GM12878 (cell line): ENCODE results near the gene SPAG9. TPM values are rescaled to one million over a fixed set of nuclear protein-coding genes. Genes with fewer than 3 reads are reported as not detected.

Experiments
- ATAC-seq: fragments of 200-7000 bp; cut with Tn5 transposase; 3 replicates; pipeline ENCODE4 v1.9.1; 2020; ENCODE audit warnings: mild to moderate bottlenecking, moderate library complexity
- BruUV-seq: library from RNA; stranded (reverse); fragments of 400-500 nt; replicated peaks from 2 replicates; lab custom pipeline; 2021; lab: Mats Ljungman, UMichigan
- CTCF ChIA-PET: fragments of 300-600 bp; sonication (Branson Sonifier 250); formaldehyde crosslinking; extraction: SDS; loops from one replicate; lab custom pipeline; 2021; ENCODE audit warnings: inconsistent platforms; lab: Yijun Ruan, JAX
- POLR2A ChIA-PET: fragments of 350-600 bp; formaldehyde crosslinking; extraction: SDS; loops from one replicate; lab custom pipeline; 2021; ENCODE audit warnings: inconsistent platforms; lab: Charles Lee
- RAD21 ChIA-PET: fragments of 300-600 bp; sonication (Branson Sonifier 250); formaldehyde crosslinking; loops from one replicate; lab custom pipeline; 2023; ENCODE audit warnings: antibody characterized with exemption; ENCODE audit not compliant: unreplicated experiment; lab: Charles Lee
- SMC1A ChIA-PET: fragments of 300-600 bp; sonication (Branson Sonifier 250); formaldehyde crosslinking; loops from one replicate; lab custom pipeline; 2023; ENCODE audit not compliant: unreplicated experiment, uncharacterized antibody; lab: Charles Lee
- DNase-seq: peaks from one replicate; pipeline ENCODE4 v3.0.0-alpha.2; 2011; ENCODE audit warnings: low read depth, low spot score
- FAIRE-seq: peaks from 3 replicates; lab custom pipeline; 2011; peaks lifted over from hg19 to GRCh38; lab: Jason Lieb, UNC
- H2AFZ ChIP-seq: 2 replicates; pipeline ENCODE4 v1.6.0; 2011; ENCODE audit warnings: low read depth, low read length, control low read depth; ENCODE audit not compliant: control insufficient read depth
- H3K27ac ChIP-seq: 2 replicates; pipeline ENCODE4 v1.5.1; 2011; ENCODE audit warnings: control low read depth; ENCODE audit not compliant: control insufficient read depth, insufficient read depth
- H3K27me3 ChIP-seq, 2 experiments: replicated peaks in 1 of 2; 2 replicates each; pipeline versions ENCODE4 v1.6.0 to v1.6.1; 2011; ENCODE audit warnings: low read length in 1 of 2; ENCODE audit not compliant: control insufficient read depth in 2 of 2, insufficient read depth in 2 of 2
- H3K36me3 ChIP-seq, 2 experiments: 2 replicates each; pipeline ENCODE4 v1.5.1; 2011; ENCODE audit warnings: low read length in 1 of 2; ENCODE audit not compliant: control insufficient read depth in 2 of 2, insufficient read depth in 2 of 2
- H3K4me1 ChIP-seq: 2 replicates; pipeline ENCODE4 v1.6.1; 2011; ENCODE audit warnings: mild to moderate bottlenecking, low read length, moderate library complexity, mixed read lengths; ENCODE audit not compliant: control insufficient read depth, insufficient read depth
- H3K4me2 ChIP-seq: 2 replicates; pipeline ENCODE4 v1.6.0; 2011; ENCODE audit warnings: control low read depth; ENCODE audit not compliant: control insufficient read depth, insufficient read depth
- H3K4me3 ChIP-seq: fragments of 200-600 bp; sonication (generic); 2 replicates; pipeline ENCODE4 v1.5.1; 2016
- H3K79me2 ChIP-seq: 2 replicates; pipeline ENCODE4 v1.6.0; 2011; ENCODE audit warnings: low read length; ENCODE audit not compliant: control insufficient read depth, insufficient read depth
- H3K9ac ChIP-seq: 2 replicates; pipeline ENCODE4 v1.8.0; 2011; ENCODE audit warnings: low read length, control low read depth, mixed read lengths; ENCODE audit not compliant: control insufficient read depth, insufficient read depth
- H3K9me3 ChIP-seq: replicated peaks from 3 replicates; pipeline ENCODE4 v1.5.1; 2011; ENCODE audit warnings: mild to moderate bottlenecking, low read length; ENCODE audit not compliant: control insufficient read depth, insufficient read depth
- H4K20me1 ChIP-seq: 2 replicates; pipeline ENCODE4 v1.6.0; 2011; ENCODE audit not compliant: control insufficient read depth, insufficient read depth
- EED ChIP-seq: sonication (generic); IDR thresholded peaks from 2 replicates; pipeline ENCODE4 v1.6.1; 2016; ENCODE audit warnings: antibody characterized with exemption, low read depth
- POLR2A ChIP-seq: IDR thresholded peaks from 2 replicates; pipeline ENCODE4 v1.6.1; 2011; ENCODE audit warnings: low read depth, mild to moderate bottlenecking, low read length
- SUZ12 ChIP-seq: fragments of 200-600 bp; sonication (generic); IDR thresholded peaks from one replicate; pipeline ENCODE4 v1.6.1; 2018; ENCODE audit warnings: antibody characterized with exemption, mild to moderate bottlenecking; ENCODE audit not compliant: unreplicated experiment
- TCF3 ChIP-seq: IDR thresholded peaks from 2 replicates; pipeline ENCODE4 v1.6.1; 2012; ENCODE audit warnings: low read depth, mild to moderate bottlenecking, low read length, borderline replicate concordance; ENCODE audit not compliant: insufficient read depth
- WGBS: methylation state at CpG from one replicate; pipeline ENCODE4 v1.1.6; 2016; ENCODE audit warnings: low lambda C conversion rate; ENCODE audit not compliant: insufficient replicate concordance, insufficient coverage; ENCODE audit errors: missing lambda C conversion rate; 5-methylcytosine and 5-hydroxymethylcytosine counted together
- in situ Hi-C: fragments of 300-500 bp; cut with MboI; formaldehyde crosslinking; loops from 9 replicates; pipeline ENCODE4 v1.14.3; 2018; ENCODE audit warnings: mixed read lengths
- intact Hi-C: fragments of 100-400 bp; cut with micrococcal nuclease; formaldehyde crosslinking; loops from one replicate; pipeline ENCODE4 v1.14.2; 2022; ENCODE audit not compliant: unreplicated experiment
- polyA plus RNA-seq, 11 experiments: library from polyadenylated mRNA; depleted of rRNA in 4 of 11; unstranded in 6 of 11; stranded (reverse) in 5 of 11; fragments of >200 nt; fragmentation: Nextera tagmentation in 4 of 11; fragmentation: Illumina TruSeq in 1 of 11; extraction: Ambion mirVana in 4 of 11; extraction: Trizol in 1 of 11; gene quantifications; 1 replicate in 1 of 11; 2 replicates in 10 of 11; pipeline versions ENCODE4 v1.2.1 to v1.2.3, GENCODE V29; 2011 to 2016; ENCODE audit warnings: inconsistent platforms in 2 of 11, missing spikeins in 2 of 11, low read depth in 1 of 11
- total RNA-seq, 4 experiments: library from RNA; depleted of rRNA in 3 of 4; stranded (reverse); fragments of >200 nt in 3 of 4; fragmentation: Illumina TruSeq in 1 of 4; extraction: Trizol in 1 of 4; gene quantifications; 2 replicates each; pipeline versions ENCODE4 v1.2.1 to v1.2.3, GENCODE V29; 2013 to 2021
- TF ChIP-seq, protein P1 (sequence below): fragments of 450-650 bp; IDR thresholded peaks from 2 replicates; pipeline ENCODE4 v1.6.1; 2014; ENCODE audit warnings: mild to moderate bottlenecking

The SPAG9 gene
- total and polyA plus RNA-seq, 10 of the 15 experiments (the other 5 are each of a cell fraction or from before 2014, with no cell fraction given): 6.6 to 42.0 (median 24.9) TPM

DNA sequence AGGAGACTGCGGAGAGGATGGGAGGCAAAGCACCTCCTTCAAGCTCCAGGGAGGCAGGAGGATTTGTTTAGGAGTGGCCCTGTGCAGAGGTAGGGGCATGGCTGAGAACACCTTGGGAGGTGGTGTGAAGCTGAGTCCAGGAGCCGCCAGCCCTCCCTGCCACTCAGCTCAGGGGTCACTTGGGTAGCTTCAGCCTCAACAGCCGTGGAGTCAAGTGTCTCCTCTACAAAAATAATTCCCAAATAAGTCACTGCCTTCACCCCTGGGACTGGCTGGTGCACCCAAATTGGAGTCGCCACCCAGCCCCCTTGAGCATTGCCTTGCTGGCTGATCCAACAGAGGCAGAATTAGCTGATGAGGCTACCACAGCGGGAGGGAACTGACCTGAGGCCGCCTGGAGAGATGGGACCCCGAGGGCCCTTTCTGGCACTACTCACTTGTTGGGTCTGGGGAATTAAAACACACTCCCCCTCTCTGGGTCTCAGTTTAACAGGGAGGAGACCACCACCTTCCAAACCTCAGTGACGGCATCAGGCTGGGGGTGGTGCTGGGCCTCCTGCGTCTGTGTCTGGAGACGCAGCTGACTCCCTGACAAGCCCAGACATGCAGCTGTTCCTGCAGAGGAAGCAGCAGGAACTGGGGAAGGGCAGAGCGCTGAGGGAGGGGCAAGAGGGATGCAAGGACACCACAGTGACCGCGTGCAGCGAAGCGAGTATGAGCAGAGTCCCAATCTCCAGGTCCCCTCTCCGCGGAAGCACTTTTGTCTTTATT lies 166.7 kb downstream of the SPAG9 start:
- ChIA-PET SMC1A (interaction anchor here (1.2 to 3.7 kb wide), 3 partner anchors 98 to 101 kb away, joined by 6 to 28 read pairs (median 7); no protein-coding TSS in a partner anchor), POLR2A (interaction anchor here (0.6 kb wide), 1 partner anchor 297 kb away, joined by 5 read pairs; no protein-coding TSS in a partner anchor), CTCF (interaction anchor here (0.6 to 12.2 kb wide), 5 partner anchors 11 to 307 kb away, joined by 3 to 309 read pairs (median 3); no protein-coding TSS in a partner anchor), RAD21 (interaction anchor here (1.1 to 1.5 kb wide), 2 partner anchors 102 kb away, joined by 5 read pairs; no protein-coding TSS in a partner anchor)
- H3K9ac ChIP-seq: peak overlapping the region; percentile 12; the same call in 1 of the 2 replicates
- ATAC-seq: no peak
- FAIRE-seq: no peak
- no peaks in the 10 kb centered on the region for H3K9me3 ChIP-seq
- H3K4me3 ChIP-seq: no peak overlapping the region
- 59% methylated on average over 17 of the region's 17 CpGs for WGBS
- TF ChIP-seq POLR2A: 0 out of 2 replicates have a peak, but pooled peaks have one; percentile 30
- no peak for TF ChIP-seq TCF3
- TF ChIP-seq SUZ12: no peak
- peak; percentile 30; the same call in 1 of the 2 replicates for TF ChIP-seq EED
- no peaks in the 10 kb centered on the region for H3K27me3 ChIP-seq
- BruUV-seq: no TSS peak
- no peaks in the 10 kb centered on the region for H3K36me3 ChIP-seq
- intact Hi-C loops (loop anchor here (10.0 kb wide), 1 partner anchor 409 kb away; the partner anchor contains the start of gene SPATA20), in situ Hi-C loops (loop anchor here (5.0 to 10.0 kb wide), 3 partner anchors 102 to 409 kb away; partner anchors contain the start of gene SPATA20)
- H3K27ac ChIP-seq: peak overlapping the region; percentile 48
- H3K4me2 ChIP-seq: peak overlapping the region; percentile 24; the same call in 1 of the 2 replicates
- H3K79me2 ChIP-seq: no peaks in the 10 kb centered on the region
- peaks cover 20% of the 10 kb centered on the region for H3K4me1 ChIP-seq
- no peak overlapping the region; the same call in none of the 2 replicates for H2AFZ ChIP-seq
- DNase-seq: no peak
- H4K20me1 ChIP-seq: no peaks in the 10 kb centered on the region

DNA sequence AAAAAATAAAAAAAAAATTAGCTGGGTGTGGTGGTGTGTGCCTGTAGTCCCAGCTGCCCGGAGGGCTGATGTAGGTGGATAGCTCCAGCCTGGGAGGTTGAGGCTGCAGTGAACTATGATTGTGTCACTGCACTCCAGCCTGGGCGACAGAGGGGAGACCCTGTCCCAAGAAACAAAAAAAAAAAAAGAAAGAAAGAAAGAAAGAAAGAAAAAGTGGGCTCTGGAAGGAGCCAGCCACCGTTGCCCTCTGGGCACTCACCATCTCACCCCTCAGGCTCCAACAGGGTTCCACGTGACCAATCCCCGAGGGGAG lies 167.2 kb downstream of the SPAG9 start:
- no peak overlapping the region for H2AFZ ChIP-seq
- in situ Hi-C loops (loop anchor here (5.0 to 10.0 kb wide), 3 partner anchors 101 to 409 kb away; partner anchors contain the start of gene SPATA20), intact Hi-C loops (loop anchor here (10.0 kb wide), 1 partner anchor 409 kb away; the partner anchor contains the start of gene SPATA20)
- no peak overlapping the region for H3K4me3 ChIP-seq
- ChIA-PET SMC1A (interaction anchor here (1.2 to 2.1 kb wide), 2 partner anchors 98 to 101 kb away, joined by 6 to 7 read pairs; no protein-coding TSS in a partner anchor), POLR2A (no interaction called here), CTCF (interaction anchor here (0.6 to 12.2 kb wide), 5 partner anchors 21 to 306 kb away, joined by 3 to 309 read pairs (median 3); no protein-coding TSS in a partner anchor), RAD21 (interaction anchor here (1.5 kb wide), 1 partner anchor 101 kb away, joined by 5 read pairs; no protein-coding TSS in a partner anchor)
- BruUV-seq: no TSS peak
- peaks cover 20% of the 10 kb centered on the region for H3K4me1 ChIP-seq
- no peaks in the 10 kb centered on the region for H3K27me3 ChIP-seq
- H3K36me3 ChIP-seq: no peaks in the 10 kb centered on the region
- H3K9ac ChIP-seq: peak overlapping the region; percentile 12; the same call in 1 of the 2 replicates
- ATAC-seq: no peak
- H3K4me2 ChIP-seq: peak overlapping the region; percentile 24; the same call in 1 of the 2 replicates
- WGBS: 34% methylated on average over 5 of the region's 5 CpGs
- no peak overlapping the region; the same call in 1 of the 2 replicates for H3K27ac ChIP-seq
- H4K20me1 ChIP-seq: no peaks in the 10 kb centered on the region
- DNase-seq: no peak
- no peaks in the 10 kb centered on the region for H3K79me2 ChIP-seq
- TF ChIP-seq, protein P1, sequence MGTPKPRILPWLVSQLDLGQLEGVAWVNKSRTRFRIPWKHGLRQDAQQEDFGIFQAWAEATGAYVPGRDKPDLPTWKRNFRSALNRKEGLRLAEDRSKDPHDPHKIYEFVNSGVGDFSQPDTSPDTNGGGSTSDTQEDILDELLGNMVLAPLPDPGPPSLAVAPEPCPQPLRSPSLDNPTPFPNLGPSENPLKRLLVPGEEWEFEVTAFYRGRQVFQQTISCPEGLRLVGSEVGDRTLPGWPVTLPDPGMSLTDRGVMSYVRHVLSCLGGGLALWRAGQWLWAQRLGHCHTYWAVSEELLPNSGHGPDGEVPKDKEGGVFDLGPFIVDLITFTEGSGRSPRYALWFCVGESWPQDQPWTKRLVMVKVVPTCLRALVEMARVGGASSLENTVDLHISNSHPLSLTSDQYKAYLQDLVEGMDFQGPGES: no peak
- H3K9me3 ChIP-seq: no peaks in the 10 kb centered on the region
- FAIRE-seq: no peak
